BE2C (cell line): Measurements from ENCODE around the gene CAP2.

Source experiments
- DNase-seq: peaks from one replicate; pipeline ENCODE4 v3.0.0-alpha.2; 2020
- H3K27me3 ChIP-seq: fragments of 250-450 bp; sonication (Bioruptor Pico); 2 replicates; pipeline ENCODE4 v1.5.1; 2020; ENCODE audit warnings: mild to moderate bottlenecking
- H3K36me3 ChIP-seq: fragments of 250-450 bp; sonication (Bioruptor Pico); 2 replicates; pipeline ENCODE4 v1.5.1; 2020; ENCODE audit warnings: mild to moderate bottlenecking
- H3K4me1 ChIP-seq: fragments of 250-450 bp; sonication (Bioruptor Pico); 2 replicates; pipeline ENCODE4 v1.5.1; 2020
- H3K4me3 ChIP-seq: 2 replicates; pipeline ENCODE4 v1.5.1; 2011; ENCODE audit warnings: low read depth, low read length
- H3K9me3 ChIP-seq: fragments of 250-450 bp; sonication (Bioruptor Pico); 2 replicates; pipeline ENCODE4 v1.5.1; 2020
- CTCF ChIP-seq: IDR thresholded peaks from 2 replicates; pipeline ENCODE4 v1.5.1; 2012; ENCODE audit warnings: mild to moderate bottlenecking, low read depth, low read length

The CAP2 gene

GRCh38 chr6:17491416-17492142 lies 98.2 kb downstream of the CAP2 start:
- TF ChIP-seq CTCF = no peak
- H3K4me1 ChIP-seq = no peaks in the 10 kb centered on the region
- no peaks in the 10 kb centered on the region for H3K36me3 ChIP-seq
- H3K27me3 ChIP-seq = no peaks in the 10 kb centered on the region
- no peak overlapping the region for H3K4me3 ChIP-seq
- H3K9me3 ChIP-seq = no peaks in the 10 kb centered on the region
- no peak for DNase-seq

GRCh38 chr6:17492350-17492749 lies 99.0 kb downstream of the CAP2 start:
- H3K4me3 ChIP-seq = no peak overlapping the region
- H3K36me3 ChIP-seq = no peaks in the 10 kb centered on the region
- no peaks in the 10 kb centered on the region for H3K4me1 ChIP-seq
- no peak for DNase-seq
- H3K27me3 ChIP-seq = no peaks in the 10 kb centered on the region
- no peaks in the 10 kb centered on the region for H3K9me3 ChIP-seq
- no peak for TF ChIP-seq CTCF

GRCh38 chr6:17493286-17493685 lies 99.9 kb downstream of the CAP2 start:
- H3K4me3 ChIP-seq = no peak overlapping the region
- no peaks in the 10 kb centered on the region for H3K9me3 ChIP-seq
- DNase-seq = no peak
- H3K4me1 ChIP-seq = no peaks in the 10 kb centered on the region
- H3K36me3 ChIP-seq = no peaks in the 10 kb centered on the region
- H3K27me3 ChIP-seq = no peaks in the 10 kb centered on the region
- no peak for TF ChIP-seq CTCF

GRCh38 chr6:17494177-17494576 lies 100.8 kb downstream of the CAP2 start:
- Histone ChIP-seq H3K27me3 (no peaks in the 10 kb centered on the region), H3K4me3 (no peak overlapping the region), H3K36me3 (no peaks in the 10 kb centered on the region), H3K4me1 (no peaks in the 10 kb centered on the region), H3K9me3 (no peaks in the 10 kb centered on the region)
- no peak for TF ChIP-seq CTCF
- no peak for DNase-seq

GRCh38 chr6:17494919-17495318 lies 101.5 kb downstream of the CAP2 start:
- Histone ChIP-seq H3K36me3 (no peaks in the 10 kb centered on the region), H3K4me1 (no peaks in the 10 kb centered on the region), H3K4me3 (no peak overlapping the region), H3K27me3 (no peaks in the 10 kb centered on the region), H3K9me3 (no peaks in the 10 kb centered on the region)
- DNase-seq = no peak
- no peak for TF ChIP-seq CTCF

- no peak for TF ChIP-seq CTCF
- no peak for DNase-seq
Observed at GRCh38 chr6:17497535-17498095, 104.2 kb downstream of the CAP2 start.

More at GRCh38 chr6:17497535-17498095, 104.2 kb downstream of the CAP2 start:
- no peaks in the 10 kb centered on the region for H3K36me3 ChIP-seq
- H3K27me3 ChIP-seq = no peaks in the 10 kb centered on the region
- H3K9me3 ChIP-seq = no peaks in the 10 kb centered on the region
- no peak overlapping the region for H3K4me3 ChIP-seq
- H3K4me1 ChIP-seq = no peaks in the 10 kb centered on the region
